ENCODE data around the gene OMD. TPM values are rescaled to one million over a fixed set of nuclear protein-coding genes. Genes with fewer than 3 reads are reported as not detected.

The OMD gene
- total and polyA plus RNA-seq, 4 donors: 36.4 to 176 (median 99.8) TPM

DNA sequence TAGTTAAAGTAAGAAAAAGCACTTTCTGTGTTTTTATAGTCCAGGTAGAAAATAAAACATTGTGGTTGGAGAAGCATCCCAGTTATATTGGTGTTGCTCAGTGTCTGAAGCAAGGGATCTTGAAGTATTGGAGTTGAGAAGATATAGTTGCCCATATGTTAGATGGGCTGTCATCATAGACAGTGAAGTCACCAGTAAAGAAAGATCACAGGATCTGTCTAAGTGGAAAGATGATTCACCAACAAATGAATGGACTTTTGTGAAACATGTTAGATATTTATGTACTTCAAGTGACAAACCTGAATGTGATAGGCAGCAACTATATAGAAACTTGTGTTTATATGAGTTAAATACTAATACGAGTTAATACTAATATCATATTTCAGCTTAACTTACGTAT is 31.6 kb downstream of the OMD start:
- ATAC-seq (ENCODE audit: low FRiP score): no peak
- H3K27me3 ChIP-seq (ENCODE audit: control insufficient read depth in 1 of 2, insufficient read depth in 2 of 2, low read length in 1 of 2): no peaks in the 10 kb centered on the region
- no peak for DNase-seq
- H3K4me1 ChIP-seq (ENCODE audit: control insufficient read depth in 1 of 2, insufficient read depth in 2 of 2, low read length in 2 of 2): peaks cover 0 to 2% of the 10 kb centered on the region in 2 donors
- H3K36me3 ChIP-seq (ENCODE audit: control insufficient read depth in 1 of 2, insufficient read depth in 2 of 2, low read length in 1 of 2): peaks cover 0 to 6% of the 10 kb centered on the region in 2 donors
- no peak overlapping the region for H3K4me3 ChIP-seq (ENCODE audit: low read length in 2 of 2)
- H3K9me3 ChIP-seq (ENCODE audit: control insufficient read depth, low read length): no peaks in the 10 kb centered on the region
- no peak overlapping the region for H3K27ac ChIP-seq (ENCODE audit: low read depth in 1 of 2, low read length in 2 of 2)
- 25 to 39% methylated on average over 2 of the region's 2 CpGs for WGBS, 2 donors
- intact Hi-C loops (cut with DNase I): no loop called here

DNA sequence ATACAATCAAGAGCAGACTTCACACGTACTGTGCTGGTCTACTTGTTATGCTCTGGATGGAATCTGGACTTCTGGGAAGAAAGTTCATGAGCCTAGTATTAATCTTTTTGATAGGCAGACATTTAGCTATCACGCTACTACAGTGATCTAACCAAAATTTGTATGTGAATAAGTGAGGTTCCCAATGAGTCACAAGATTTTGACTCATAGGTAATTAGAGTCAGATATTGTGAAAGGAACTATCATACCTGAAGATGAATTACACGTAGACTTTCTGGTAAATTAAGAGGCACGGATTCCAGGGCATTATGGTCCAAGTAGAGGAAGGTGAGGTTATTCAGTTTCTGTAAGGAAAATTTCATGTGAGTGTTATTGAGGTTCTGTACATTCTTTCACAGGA is 38.3 kb downstream of the OMD start:
- peak overlapping the region; percentile 57 to 78 for H3K27ac ChIP-seq (ENCODE audit: low read depth in 1 of 2, low read length in 2 of 2)
- intact Hi-C loops (cut with DNase I): loop anchor here in 1 of 2 donors (5.0 kb wide), 1 partner anchor 34 kb away; no protein-coding TSS in a partner anchor
- DNase-seq (no peak), ATAC-seq (ENCODE audit: low FRiP score) (no peak)
- WGBS, 2 donors: 57 to 68% methylated on average over 4 of the region's 4 CpGs
- H3K4me3 ChIP-seq (ENCODE audit: low read length in 2 of 2): no peak overlapping the region
- H3K9me3 ChIP-seq (ENCODE audit: control insufficient read depth, low read length): no peaks in the 10 kb centered on the region
- H3K27me3 ChIP-seq (ENCODE audit: control insufficient read depth in 1 of 2, insufficient read depth in 2 of 2, low read length in 1 of 2): no peaks in the 10 kb centered on the region
- peaks cover 2 to 3% of the 10 kb centered on the region in 2 donors for H3K4me1 ChIP-seq (ENCODE audit: control insufficient read depth in 1 of 2, insufficient read depth in 2 of 2, low read length in 2 of 2)
- no peaks in the 10 kb centered on the region for H3K36me3 ChIP-seq (ENCODE audit: control insufficient read depth in 1 of 2, insufficient read depth in 2 of 2, low read length in 1 of 2)

DNA sequence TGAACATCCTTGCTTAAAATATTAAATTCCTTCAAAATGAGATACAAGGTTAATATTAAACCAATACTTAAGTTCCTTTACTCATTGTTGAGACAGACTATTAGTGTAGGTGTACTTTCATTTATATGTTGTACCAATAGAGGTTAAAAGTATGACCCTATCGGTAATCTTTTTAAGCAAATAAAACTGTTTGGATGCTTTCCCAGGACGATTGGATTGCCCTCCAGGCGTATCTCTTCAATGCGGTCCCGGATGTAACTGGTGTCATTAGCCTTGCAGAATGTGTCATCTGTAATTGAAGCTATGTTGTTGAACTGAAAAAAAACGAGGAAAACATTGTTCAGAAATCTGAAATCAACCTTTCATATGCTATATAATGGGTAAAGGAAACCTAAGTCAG is 38.8 kb downstream of the OMD start:
- H3K36me3 ChIP-seq (ENCODE audit: control insufficient read depth in 1 of 2, insufficient read depth in 2 of 2, low read length in 1 of 2): no peaks in the 10 kb centered on the region
- 3 to 6% methylated on average over 6 of the region's 6 CpGs for WGBS, 2 donors
- ATAC-seq (ENCODE audit: low FRiP score): peak; percentile 28
- peaks cover 2 to 3% of the 10 kb centered on the region in 2 donors for H3K4me1 ChIP-seq (ENCODE audit: control insufficient read depth in 1 of 2, insufficient read depth in 2 of 2, low read length in 2 of 2)
- DNase-seq: no peak
- H3K27ac ChIP-seq (ENCODE audit: low read depth in 1 of 2, low read length in 2 of 2): peak overlapping the region; percentile 78 to 86
- no peaks in the 10 kb centered on the region for H3K9me3 ChIP-seq (ENCODE audit: control insufficient read depth, low read length)
- H3K4me3 ChIP-seq (ENCODE audit: low read length in 2 of 2): no peak overlapping the region
- intact Hi-C loops (cut with DNase I): loop anchor here in 1 of 2 donors (5.0 kb wide), 1 partner anchor 33 kb away; no protein-coding TSS in a partner anchor
- H3K27me3 ChIP-seq (ENCODE audit: control insufficient read depth in 1 of 2, insufficient read depth in 2 of 2, low read length in 1 of 2): no peaks in the 10 kb centered on the region

DNA sequence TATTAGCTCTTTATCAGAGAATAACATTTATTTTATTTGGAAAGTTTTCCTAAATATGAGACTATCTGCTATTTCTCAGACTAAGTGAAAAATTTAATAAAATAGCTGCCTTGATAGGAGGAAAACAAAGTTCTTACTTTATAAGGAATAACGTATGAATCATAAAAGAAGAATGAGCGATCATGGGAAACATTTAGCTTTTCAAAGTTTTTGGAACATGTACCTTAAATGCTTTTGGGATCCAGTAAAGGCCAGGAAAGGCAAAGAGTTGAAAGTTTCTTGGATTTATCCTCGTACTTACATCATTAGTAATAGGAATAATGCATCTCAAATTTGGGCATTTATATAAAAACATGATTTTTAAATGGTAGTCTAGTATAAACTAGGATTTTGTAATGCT is 39.3 kb downstream of the OMD start:
- Histone ChIP-seq H3K4me1 (ENCODE audit: control insufficient read depth in 1 of 2, insufficient read depth in 2 of 2, low read length in 2 of 2) (peaks cover 2 to 3% of the 10 kb centered on the region in 2 donors), H3K4me3 (ENCODE audit: low read length in 2 of 2) (no peak overlapping the region), H3K27me3 (ENCODE audit: control insufficient read depth in 1 of 2, insufficient read depth in 2 of 2, low read length in 1 of 2) (no peaks in the 10 kb centered on the region), H3K9me3 (ENCODE audit: control insufficient read depth, low read length) (no peaks in the 10 kb centered on the region), H3K27ac (ENCODE audit: low read depth in 1 of 2, low read length in 2 of 2) (no peak overlapping the region), H3K36me3 (ENCODE audit: control insufficient read depth in 1 of 2, insufficient read depth in 2 of 2, low read length in 1 of 2) (no peaks in the 10 kb centered on the region)
- intact Hi-C loops (cut with DNase I): loop anchor here in 1 of 2 donors (5.0 kb wide), 1 partner anchor 33 kb away; no protein-coding TSS in a partner anchor
- DNase-seq: no peak
- peak; percentile 45 for ATAC-seq (ENCODE audit: low FRiP score)
- WGBS, 2 donors: 5 to 6% methylated on average over 3 of the region's 3 CpGs

DNA sequence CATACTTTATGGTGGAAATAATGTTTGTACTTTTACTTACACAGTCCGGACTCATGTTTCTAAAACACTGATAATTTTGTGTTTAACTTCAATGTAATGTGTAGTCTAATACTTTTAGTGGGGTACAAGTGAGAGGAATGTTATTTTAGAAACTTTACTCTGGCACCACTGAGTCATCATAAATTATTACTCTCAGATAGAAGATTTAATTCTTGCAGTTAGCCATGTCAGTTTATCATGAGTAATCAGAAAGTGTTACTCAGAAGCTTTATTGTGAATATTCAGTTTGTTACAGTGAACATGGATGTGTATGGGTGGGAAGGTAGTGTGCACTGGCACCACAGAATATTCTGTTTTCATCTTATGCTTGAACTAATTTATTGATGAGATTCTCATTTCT is 39.9 kb downstream of the OMD start:
- intact Hi-C loops (cut with DNase I): loop anchor here in 1 of 2 donors (5.0 kb wide), 1 partner anchor 37 kb away; no protein-coding TSS in a partner anchor
- Histone ChIP-seq H3K36me3 (ENCODE audit: control insufficient read depth in 1 of 2, insufficient read depth in 2 of 2, low read length in 1 of 2) (no peaks in the 10 kb centered on the region), H3K27ac (ENCODE audit: low read depth in 1 of 2, low read length in 2 of 2) (no peak overlapping the region), H3K27me3 (ENCODE audit: control insufficient read depth in 1 of 2, insufficient read depth in 2 of 2, low read length in 1 of 2) (no peaks in the 10 kb centered on the region), H3K4me3 (ENCODE audit: low read length in 2 of 2) (no peak overlapping the region), H3K4me1 (ENCODE audit: control insufficient read depth in 1 of 2, insufficient read depth in 2 of 2, low read length in 2 of 2) (peaks cover 2 to 3% of the 10 kb centered on the region in 2 donors), H3K9me3 (ENCODE audit: control insufficient read depth, low read length) (no peaks in the 10 kb centered on the region)
- ATAC-seq (ENCODE audit: low FRiP score): peak; percentile 30
- DNase-seq: no peak
- 0 to 9% methylated on average over 1 of the region's 1 CpG for WGBS, 2 donors

DNA sequence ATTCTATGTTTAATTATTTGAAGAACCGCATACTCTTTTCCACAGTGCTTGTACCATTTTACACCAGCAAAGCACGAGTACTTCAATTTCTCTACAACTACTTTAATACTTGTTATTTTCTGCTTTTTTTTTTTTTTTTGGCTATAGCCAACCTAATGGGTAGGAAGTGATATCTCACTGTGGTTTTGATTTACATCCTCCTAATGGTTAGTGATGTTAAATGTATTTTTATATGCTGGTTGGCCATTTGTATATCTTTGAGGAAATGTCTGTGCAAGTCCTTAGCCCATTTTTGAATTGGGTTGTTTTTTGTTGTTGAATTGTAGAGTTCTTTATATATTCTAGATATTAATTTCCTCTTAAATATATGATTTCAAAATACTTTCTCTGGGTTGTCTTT is 42.5 kb downstream of the OMD start:
- Histone ChIP-seq H3K36me3 (ENCODE audit: control insufficient read depth in 1 of 2, insufficient read depth in 2 of 2, low read length in 1 of 2) (no peaks in the 10 kb centered on the region), H3K4me1 (ENCODE audit: control insufficient read depth in 1 of 2, insufficient read depth in 2 of 2, low read length in 2 of 2) (peaks cover 2 to 6% of the 10 kb centered on the region in 2 donors), H3K9me3 (ENCODE audit: control insufficient read depth, low read length) (no peaks in the 10 kb centered on the region), H3K27ac (ENCODE audit: low read depth in 1 of 2, low read length in 2 of 2) (no peak overlapping the region), H3K4me3 (ENCODE audit: low read length in 2 of 2) (no peak overlapping the region), H3K27me3 (ENCODE audit: control insufficient read depth in 1 of 2, insufficient read depth in 2 of 2, low read length in 1 of 2) (no peaks in the 10 kb centered on the region)
- ATAC-seq (ENCODE audit: low FRiP score) (no peak), DNase-seq (no peak)
- intact Hi-C loops (cut with DNase I): loop anchor here in 1 of 2 donors (5.0 kb wide), 1 partner anchor 34 kb away; no protein-coding TSS in a partner anchor
- 93 to 95% methylated on average over 2 of the region's 2 CpGs for WGBS, 2 donors

DNA sequence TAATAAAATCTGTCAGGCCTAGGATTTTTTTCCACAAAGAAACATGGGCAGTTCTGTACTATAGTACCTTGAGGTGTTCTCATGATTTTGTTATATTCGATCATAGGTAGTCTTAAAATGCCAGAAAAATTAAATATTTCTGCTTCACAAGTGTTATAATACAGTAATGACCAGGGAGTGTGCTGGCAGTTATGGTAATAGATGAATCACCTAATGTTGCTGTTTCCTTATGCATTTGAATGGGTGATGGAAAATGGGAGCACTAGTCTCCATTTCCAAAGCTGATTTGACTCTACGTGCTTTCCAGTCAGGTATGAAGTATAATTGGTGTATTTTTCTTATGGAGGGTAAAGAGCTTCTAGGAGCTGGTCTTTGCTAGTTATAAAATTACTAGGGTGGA is 43.7 kb downstream of the OMD start:
- Histone ChIP-seq H3K27ac (ENCODE audit: low read depth in 1 of 2, low read length in 2 of 2) (no peak overlapping the region), H3K27me3 (ENCODE audit: control insufficient read depth in 1 of 2, insufficient read depth in 2 of 2, low read length in 1 of 2) (no peaks in the 10 kb centered on the region), H3K4me1 (ENCODE audit: control insufficient read depth in 1 of 2, insufficient read depth in 2 of 2, low read length in 2 of 2) (peaks cover 0 to 5% of the 10 kb centered on the region in 2 donors), H3K4me3 (ENCODE audit: low read length in 2 of 2) (no peak overlapping the region), H3K9me3 (ENCODE audit: control insufficient read depth, low read length) (no peaks in the 10 kb centered on the region), H3K36me3 (ENCODE audit: control insufficient read depth in 1 of 2, insufficient read depth in 2 of 2, low read length in 1 of 2) (no peaks in the 10 kb centered on the region)
- DNase-seq (no peak), ATAC-seq (ENCODE audit: low FRiP score) (no peak)
- intact Hi-C loops (cut with DNase I): loop anchor here in 1 of 2 donors (5.0 kb wide), 1 partner anchor 33 kb away; no protein-coding TSS in a partner anchor
- 93 to 95% methylated on average over 2 of the region's 2 CpGs for whole genome bisulfite sequencing, 2 donors

DNA sequence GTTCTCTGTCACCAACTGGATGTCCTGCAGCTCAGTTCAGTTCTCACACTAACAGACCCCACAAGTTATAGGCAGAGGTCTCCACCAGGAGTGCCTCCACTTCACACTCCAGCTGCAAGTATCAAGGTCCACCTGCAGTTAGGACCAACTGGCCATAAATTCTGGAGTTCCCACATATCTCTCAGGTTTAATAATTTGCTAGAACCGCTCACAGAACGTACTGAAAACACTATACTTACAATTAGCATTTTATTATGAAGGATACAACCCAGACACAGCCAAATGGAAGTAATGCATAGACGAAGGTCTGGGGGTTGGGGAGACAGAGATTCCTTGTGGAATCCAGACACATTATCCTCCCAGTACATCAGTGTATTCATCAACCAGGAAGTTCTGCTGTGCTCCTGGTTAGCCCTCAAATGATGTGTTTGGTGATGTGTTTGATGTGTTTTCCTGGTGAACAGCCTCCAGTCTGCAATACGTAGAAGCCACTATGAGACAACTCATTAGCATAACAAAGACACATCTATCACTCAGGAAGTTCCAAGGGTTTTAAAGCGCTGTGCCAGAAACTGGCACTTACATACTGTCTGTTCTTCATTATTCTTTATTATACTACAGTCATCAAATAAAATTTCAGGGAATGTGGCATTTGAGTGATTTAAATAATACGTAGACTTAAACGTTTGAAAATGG is 45.3 kb downstream of the OMD start:
- intact Hi-C loops (cut with DNase I): no loop called here
- DNase-seq (no peak), ATAC-seq (ENCODE audit: low FRiP score) (no peak)
- H3K36me3 ChIP-seq (ENCODE audit: control insufficient read depth in 1 of 2, insufficient read depth in 2 of 2, low read length in 1 of 2): no peaks in the 10 kb centered on the region
- no peaks in the 10 kb centered on the region for H3K27me3 ChIP-seq (ENCODE audit: control insufficient read depth in 1 of 2, insufficient read depth in 2 of 2, low read length in 1 of 2)
- H3K27ac ChIP-seq (ENCODE audit: low read depth in 1 of 2, low read length in 2 of 2): no peak overlapping the region
- no peaks in the 10 kb centered on the region for H3K9me3 ChIP-seq (ENCODE audit: control insufficient read depth, low read length)
- peaks cover 0 to 3% of the 10 kb centered on the region in 2 donors for H3K4me1 ChIP-seq (ENCODE audit: control insufficient read depth in 1 of 2, insufficient read depth in 2 of 2, low read length in 2 of 2)
- 78 to 81% methylated on average over 7 of the region's 7 CpGs for WGBS, 2 donors
- H3K4me3 ChIP-seq (ENCODE audit: low read length in 2 of 2): no peak overlapping the region

DNA sequence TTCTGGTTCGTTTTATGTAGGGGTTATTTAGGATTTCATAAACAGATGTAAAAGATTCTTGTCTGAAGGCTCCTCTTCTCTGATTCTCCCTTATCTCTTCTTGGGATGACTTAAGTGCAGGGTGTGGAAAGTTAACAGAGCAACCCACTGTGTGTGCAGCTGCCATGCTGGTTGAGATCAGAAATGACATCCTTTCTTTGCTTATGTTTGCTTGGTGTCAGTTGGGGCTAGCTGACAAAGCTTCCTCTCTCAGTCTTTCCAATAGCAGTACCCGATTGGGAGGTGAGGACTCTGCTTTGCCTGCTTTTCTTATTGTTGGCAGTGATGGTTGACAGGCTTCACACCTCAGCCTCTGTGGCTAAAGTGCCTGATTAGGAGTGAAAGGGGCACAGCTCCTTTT is 46.4 kb downstream of the OMD start:
- 37 to 44% methylated on average over 2 of the region's 2 CpGs for WGBS, 2 donors

More for the DNA sequence above, 46.4 kb downstream of the OMD start:
- Histone ChIP-seq H3K9me3 (ENCODE audit: control insufficient read depth, low read length) (no peaks in the 10 kb centered on the region), H3K4me1 (ENCODE audit: control insufficient read depth in 1 of 2, insufficient read depth in 2 of 2, low read length in 2 of 2) (peaks cover 0 to 3% of the 10 kb centered on the region in 2 donors), H3K27me3 (ENCODE audit: control insufficient read depth in 1 of 2, insufficient read depth in 2 of 2, low read length in 1 of 2) (no peaks in the 10 kb centered on the region), H3K4me3 (ENCODE audit: low read length in 2 of 2) (no peak overlapping the region), H3K36me3 (ENCODE audit: control insufficient read depth in 1 of 2, insufficient read depth in 2 of 2, low read length in 1 of 2) (no peaks in the 10 kb centered on the region), H3K27ac (ENCODE audit: low read depth in 1 of 2, low read length in 2 of 2) (no peak overlapping the region)
- no peak for DNase-seq
- ATAC-seq (ENCODE audit: low FRiP score): no peak
- intact Hi-C loops (cut with DNase I): no loop called here
